ENCODE measurements around the gene RASA1. TPM values are rescaled to one million over a fixed set of nuclear protein-coding genes. Genes with fewer than 3 reads are reported as not detected.
A peak's percentile ranks its signal among the peaks of the same experiment; 100 is the strongest.

The RASA1 gene
- total and polyA plus RNA-seq, 4 donors: 34.3 to 46.9 (median 40.3) TPM

DNA sequence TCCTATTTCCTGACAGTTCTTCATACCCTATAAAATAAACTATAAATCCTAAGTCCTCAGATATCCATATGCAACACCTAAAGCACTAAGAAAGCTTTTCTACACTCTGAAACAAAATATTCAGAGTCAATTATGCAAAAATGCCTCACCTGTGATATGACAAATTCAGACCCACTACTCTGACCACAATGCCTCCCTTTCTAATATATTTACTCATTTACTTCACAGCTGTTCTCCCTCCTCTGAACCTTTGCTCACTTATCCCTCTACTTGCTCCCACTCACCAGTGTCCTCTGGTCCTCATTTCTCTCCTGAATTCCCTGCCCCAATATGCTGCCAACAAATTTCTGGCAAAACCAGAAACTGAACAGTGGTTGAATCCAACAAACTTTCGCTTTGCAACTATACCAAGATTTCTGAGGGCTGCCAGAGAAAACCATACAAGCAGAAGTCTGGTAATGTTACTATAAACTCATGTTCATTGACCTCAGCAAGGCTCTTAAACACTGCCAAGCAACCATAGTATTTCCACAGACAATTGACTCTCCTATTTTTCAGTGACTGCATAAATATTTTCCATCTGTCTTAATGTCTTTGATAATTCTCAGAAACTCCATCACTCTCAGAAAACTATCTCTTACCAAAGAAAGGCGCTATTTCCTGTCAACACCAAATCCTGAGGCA lies 137.9 kb downstream of the RASA1 start:
- Histone ChIP-seq H3K27ac (ENCODE audit: low read depth, low read length) (no peak overlapping the region), H3K27me3 (ENCODE audit: control insufficient read depth, insufficient read depth, low read length) (no peaks in the 10 kb centered on the region), H3K9me3 (ENCODE audit: control insufficient read depth, insufficient read depth, low read length) (no peaks in the 10 kb centered on the region), H3K36me3 (ENCODE audit: control insufficient read depth, insufficient read depth, low read length) (peaks cover 6% of the 10 kb centered on the region), H3K4me3 (ENCODE audit: low read depth, low read length) (no peak overlapping the region), H3K4me1 (ENCODE audit: control insufficient read depth, insufficient read depth, low read length) (no peaks in the 10 kb centered on the region)
- WGBS (ENCODE audit: insufficient coverage): 100% methylated on average over 1 of the region's 2 CpGs
- no peak for DNase-seq (ENCODE audit: low read depth in 4 of 6, low spot score in 6 of 6)

DNA sequence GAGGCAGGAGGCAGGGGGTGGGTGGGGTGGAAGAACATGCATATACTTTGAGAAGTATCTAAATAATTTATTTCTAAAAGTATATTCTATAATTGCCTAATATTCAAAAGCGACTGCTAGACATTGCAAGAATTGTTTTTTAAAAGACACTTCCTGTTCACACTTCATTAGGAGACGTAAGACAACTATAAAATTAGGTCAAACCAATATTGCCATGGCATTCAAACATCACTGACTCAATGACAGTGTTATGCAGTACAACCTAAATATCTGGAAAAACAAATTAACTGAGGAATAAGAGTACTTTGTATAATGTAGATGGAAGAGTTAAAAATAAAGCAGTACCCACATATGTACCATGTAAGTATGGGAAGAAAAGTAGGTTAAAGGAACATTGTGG lies 140.5 kb downstream of the RASA1 start:
- Histone ChIP-seq H3K27me3 (ENCODE audit: control insufficient read depth, insufficient read depth, low read length) (no peaks in the 10 kb centered on the region), H3K27ac (ENCODE audit: low read depth, low read length) (no peak overlapping the region), H3K4me3 (ENCODE audit: low read depth, low read length) (no peak overlapping the region), H3K36me3 (ENCODE audit: control insufficient read depth, insufficient read depth, low read length) (peaks cover 4% of the 10 kb centered on the region), H3K9me3 (ENCODE audit: control insufficient read depth, insufficient read depth, low read length) (no peaks in the 10 kb centered on the region), H3K4me1 (ENCODE audit: control insufficient read depth, insufficient read depth, low read length) (no peaks in the 10 kb centered on the region)
- no CpG with 5 or more reads among the region's 2 CpGs for WGBS (ENCODE audit: insufficient coverage)
- DNase-seq (ENCODE audit: low read depth in 4 of 6, low spot score in 6 of 6): no peak

DNA sequence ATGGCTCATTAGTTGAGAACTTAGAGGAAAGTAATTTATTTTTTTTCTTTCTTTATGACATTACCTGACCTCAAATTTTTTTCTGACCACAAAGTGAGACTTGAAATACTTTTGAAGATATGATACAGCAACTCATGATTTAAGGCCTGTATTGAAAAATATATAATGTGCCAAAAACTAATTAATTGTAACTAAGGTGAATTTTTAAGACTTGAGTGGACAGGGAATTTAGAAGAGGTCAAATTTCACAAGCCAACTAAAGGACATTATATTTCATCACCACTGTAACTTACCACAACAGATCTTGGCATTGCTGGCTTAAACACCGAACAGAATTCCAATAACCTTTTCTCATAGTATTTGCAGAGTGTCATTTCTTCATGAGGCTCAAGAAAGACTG lies 143.2 kb downstream of the RASA1 start:
- Histone ChIP-seq H3K27ac (ENCODE audit: low read depth, low read length) (no peak overlapping the region), H3K36me3 (ENCODE audit: control insufficient read depth, insufficient read depth, low read length) (no peaks in the 10 kb centered on the region), H3K9me3 (ENCODE audit: control insufficient read depth, insufficient read depth, low read length) (no peaks in the 10 kb centered on the region), H3K27me3 (ENCODE audit: control insufficient read depth, insufficient read depth, low read length) (no peaks in the 10 kb centered on the region), H3K4me3 (ENCODE audit: low read depth, low read length) (no peak overlapping the region), H3K4me1 (ENCODE audit: control insufficient read depth, insufficient read depth, low read length) (no peaks in the 10 kb centered on the region)
- no peak for DNase-seq (ENCODE audit: low read depth in 4 of 6, low spot score in 6 of 6)
- 83% methylated on average over 1 of the region's 1 CpG for WGBS (ENCODE audit: insufficient coverage)

DNA sequence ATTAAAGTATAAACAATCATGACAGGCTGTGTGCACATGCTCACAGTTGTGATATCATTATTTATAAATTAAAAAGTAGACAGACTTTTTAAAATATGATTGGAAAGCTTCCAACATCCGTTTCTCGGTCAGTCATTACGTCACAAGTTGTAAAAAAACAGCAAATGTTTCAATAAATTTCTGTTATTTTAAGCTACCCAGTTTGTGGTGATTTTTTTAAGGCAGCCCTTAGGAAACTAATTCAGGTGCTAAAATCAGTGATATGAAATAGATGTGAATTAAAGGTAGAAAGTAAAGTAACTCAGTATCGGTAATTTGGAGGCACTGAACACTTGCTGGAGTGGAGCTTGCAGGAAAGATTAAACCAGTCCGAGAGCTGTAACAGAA lies 143.9 kb downstream of the RASA1 start:
- WGBS (ENCODE audit: insufficient coverage): no CpG with 5 or more reads among the region's 5 CpGs
- Histone ChIP-seq H3K27me3 (ENCODE audit: control insufficient read depth, insufficient read depth, low read length) (no peaks in the 10 kb centered on the region), H3K36me3 (ENCODE audit: control insufficient read depth, insufficient read depth, low read length) (no peaks in the 10 kb centered on the region), H3K9me3 (ENCODE audit: control insufficient read depth, insufficient read depth, low read length) (no peaks in the 10 kb centered on the region), H3K4me1 (ENCODE audit: control insufficient read depth, insufficient read depth, low read length) (no peaks in the 10 kb centered on the region), H3K27ac (ENCODE audit: low read depth, low read length) (peak overlapping the region; percentile 95), H3K4me3 (ENCODE audit: low read depth, low read length) (peak overlapping the region; percentile 85)
- DNase-seq (ENCODE audit: low read depth in 4 of 6, low spot score in 6 of 6): no peak

DNA sequence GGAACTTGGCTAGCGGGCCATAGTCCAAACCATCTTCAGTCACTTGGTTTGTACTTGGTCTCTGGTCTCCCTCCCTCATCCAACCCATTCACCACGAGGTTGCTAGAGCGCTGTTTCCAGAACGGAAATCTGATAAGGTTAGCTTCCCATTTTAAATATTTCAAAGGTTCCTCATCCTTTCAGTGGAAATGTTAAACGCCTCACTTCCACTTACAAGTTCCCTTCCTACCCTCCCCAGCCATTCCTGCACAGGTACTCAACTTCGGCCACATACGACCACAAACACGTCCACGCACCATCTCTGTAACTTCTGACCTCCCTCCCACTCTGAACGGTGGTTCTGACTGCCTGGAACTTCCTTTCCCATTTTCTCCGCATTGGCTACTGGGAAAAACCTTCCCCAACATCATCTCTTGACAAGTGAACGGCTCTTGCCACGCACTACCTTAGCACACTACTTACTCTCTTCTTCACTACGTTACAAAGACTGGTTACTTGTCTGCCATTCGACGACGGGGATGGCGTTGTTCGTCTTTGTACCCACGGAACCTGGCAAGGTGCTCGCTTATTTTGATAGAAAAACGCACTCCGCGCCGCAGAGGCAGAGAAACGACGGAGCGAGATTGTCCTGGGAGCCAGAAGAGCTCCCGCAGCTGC lies 144.4 kb downstream of the RASA1 start:
- WGBS (ENCODE audit: insufficient coverage): under 1% methylated on average over 28 of the region's 29 CpGs
- peak overlapping the region; percentile 95 for H3K27ac ChIP-seq (ENCODE audit: low read depth, low read length)
- no peaks in the 10 kb centered on the region for H3K9me3 ChIP-seq (ENCODE audit: control insufficient read depth, insufficient read depth, low read length)
- no peaks in the 10 kb centered on the region for H3K4me1 ChIP-seq (ENCODE audit: control insufficient read depth, insufficient read depth, low read length)
- no peaks in the 10 kb centered on the region for H3K36me3 ChIP-seq (ENCODE audit: control insufficient read depth, insufficient read depth, low read length)
- DNase-seq (ENCODE audit: low read depth in 4 of 6, low spot score in 6 of 6): peak in 4 of 6 donors; percentile 23 to 66 (median 56)
- peak overlapping the region; percentile 85 for H3K4me3 ChIP-seq (ENCODE audit: low read depth, low read length)
- H3K27me3 ChIP-seq (ENCODE audit: control insufficient read depth, insufficient read depth, low read length): no peaks in the 10 kb centered on the region

DNA sequence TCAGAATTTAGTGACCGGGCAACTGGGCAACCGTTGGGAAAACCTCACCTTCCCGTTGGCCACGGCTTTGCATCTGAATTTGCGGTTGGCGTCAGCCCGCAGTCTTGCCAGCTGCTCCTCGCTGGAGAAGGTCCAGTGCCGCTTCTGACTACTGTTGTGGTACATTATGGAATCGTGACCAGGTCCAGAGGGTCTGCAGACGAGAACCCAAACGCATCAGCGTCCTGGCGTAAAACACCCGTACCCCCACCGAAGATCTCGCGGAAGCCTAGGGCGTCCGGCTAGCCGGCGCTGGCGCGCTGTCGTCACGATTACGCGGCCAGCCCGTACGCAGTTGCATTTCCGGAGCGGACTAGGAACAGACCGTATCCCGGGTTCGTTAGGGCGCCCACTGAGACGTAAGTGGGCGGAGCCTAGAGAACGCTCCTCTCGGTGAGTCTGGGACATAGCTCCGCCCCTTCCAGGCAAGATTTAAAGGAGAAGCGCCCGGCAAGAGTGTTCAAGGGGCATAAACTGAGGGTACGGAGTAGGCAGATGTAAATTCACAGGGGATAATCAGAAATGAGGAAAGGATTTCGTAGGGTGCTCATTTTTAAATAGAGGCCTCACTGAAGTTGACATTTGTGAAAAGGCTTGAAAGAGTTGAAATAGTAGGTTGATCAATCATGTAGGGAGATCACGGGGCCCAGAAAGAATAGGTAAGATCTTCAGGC lies 145.1 kb downstream of the RASA1 start, which contains the start of gene CCNH:
TSS of gene CCNH (minus strand) at position 301 of the 713 bp plus-strand sequence. CDS start at position 165, 136 bp downstream.
- under 1% methylated on average over 45 of the region's 46 CpGs for WGBS (ENCODE audit: insufficient coverage)
- no peaks in the 10 kb centered on the region for H3K27me3 ChIP-seq (ENCODE audit: control insufficient read depth, insufficient read depth, low read length)
- H3K9me3 ChIP-seq (ENCODE audit: control insufficient read depth, insufficient read depth, low read length): no peaks in the 10 kb centered on the region
- H3K4me1 ChIP-seq (ENCODE audit: control insufficient read depth, insufficient read depth, low read length): no peaks in the 10 kb centered on the region
- H3K36me3 ChIP-seq (ENCODE audit: control insufficient read depth, insufficient read depth, low read length): no peaks in the 10 kb centered on the region
- peak within 1 kb of the TSS; percentile 95 for H3K27ac ChIP-seq (ENCODE audit: low read depth, low read length)
- peak within 1 kb of the TSS; percentile 85 for H3K4me3 ChIP-seq (ENCODE audit: low read depth, low read length)
- peak; percentile 93 to 100 (median 99) for DNase-seq (ENCODE audit: low read depth in 4 of 6, low spot score in 6 of 6)

DNA sequence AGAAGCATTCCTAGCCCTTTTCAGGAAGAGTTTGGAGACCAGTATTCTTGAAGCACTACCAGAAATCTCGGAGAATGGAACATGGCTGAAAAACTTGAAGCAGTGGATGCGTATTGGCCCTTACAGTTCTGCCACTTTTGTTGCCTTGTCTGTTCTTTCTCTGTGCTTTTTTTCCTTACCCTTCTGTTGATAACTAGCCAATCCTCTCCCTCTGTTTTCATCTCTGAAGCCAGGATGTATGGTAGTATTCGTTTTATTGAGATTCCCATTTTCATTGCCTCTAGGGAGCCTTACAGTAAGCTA lies 145.6 kb downstream of the RASA1 start:
- Histone ChIP-seq H3K27me3 (ENCODE audit: control insufficient read depth, insufficient read depth, low read length) (no peaks in the 10 kb centered on the region), H3K27ac (ENCODE audit: low read depth, low read length) (peak overlapping the region; percentile 83), H3K4me1 (ENCODE audit: control insufficient read depth, insufficient read depth, low read length) (no peaks in the 10 kb centered on the region), H3K36me3 (ENCODE audit: control insufficient read depth, insufficient read depth, low read length) (no peaks in the 10 kb centered on the region), H3K4me3 (ENCODE audit: low read depth, low read length) (peak overlapping the region; percentile 85), H3K9me3 (ENCODE audit: control insufficient read depth, insufficient read depth, low read length) (no peaks in the 10 kb centered on the region)
- 9% methylated on average over 1 of the region's 3 CpGs for WGBS (ENCODE audit: insufficient coverage)
- no peak for DNase-seq (ENCODE audit: low read depth in 4 of 6, low spot score in 6 of 6)

DNA sequence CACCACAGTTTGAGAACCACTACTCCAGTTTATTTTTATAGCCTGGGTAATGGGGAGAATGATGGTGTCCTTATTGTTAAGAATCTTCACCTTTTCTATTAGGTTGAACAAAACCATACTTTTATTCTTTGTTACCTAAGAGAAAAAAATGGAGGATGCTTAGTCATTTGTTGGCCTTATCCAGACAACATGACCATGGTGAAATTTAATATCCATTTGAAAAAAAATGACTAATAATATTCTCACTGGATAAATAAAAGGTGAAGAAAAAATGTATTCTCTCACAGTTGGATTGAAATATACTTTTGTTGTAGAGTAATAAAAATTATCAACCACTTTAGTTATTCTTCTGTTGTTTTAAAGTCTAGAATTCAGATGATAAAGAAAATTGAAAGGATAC lies 150.8 kb downstream of the RASA1 start:
- no peaks in the 10 kb centered on the region for H3K9me3 ChIP-seq (ENCODE audit: control insufficient read depth, insufficient read depth, low read length)
- no peak for DNase-seq (ENCODE audit: low read depth in 4 of 6, low spot score in 6 of 6)
- H3K27ac ChIP-seq (ENCODE audit: low read depth, low read length): no peak overlapping the region
- no peaks in the 10 kb centered on the region for H3K4me1 ChIP-seq (ENCODE audit: control insufficient read depth, insufficient read depth, low read length)
- H3K36me3 ChIP-seq (ENCODE audit: control insufficient read depth, insufficient read depth, low read length): no peaks in the 10 kb centered on the region
- H3K27me3 ChIP-seq (ENCODE audit: control insufficient read depth, insufficient read depth, low read length): no peaks in the 10 kb centered on the region
- H3K4me3 ChIP-seq (ENCODE audit: low read depth, low read length): no peak overlapping the region

DNA sequence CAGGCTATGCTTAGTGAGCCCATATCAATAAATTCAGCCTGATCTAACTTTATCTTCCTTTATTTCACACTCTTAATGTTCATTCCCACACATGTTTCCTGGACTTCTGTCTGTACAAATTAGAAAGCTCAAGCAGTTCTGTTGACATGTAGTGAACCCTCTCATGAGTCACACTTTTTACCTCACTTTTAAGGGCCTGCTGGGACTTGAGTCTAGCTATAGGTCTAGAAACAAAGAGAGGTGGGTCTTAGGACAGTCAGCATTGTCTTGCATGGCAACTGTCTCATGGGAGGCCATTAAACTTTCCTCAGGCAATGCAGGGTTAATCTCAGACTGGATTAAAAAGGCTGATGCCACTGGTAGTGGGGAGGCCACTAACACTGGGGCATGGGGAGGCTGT lies 153.6 kb downstream of the RASA1 start:
- Histone ChIP-seq H3K4me1 (ENCODE audit: control insufficient read depth, insufficient read depth, low read length) (no peaks in the 10 kb centered on the region), H3K9me3 (ENCODE audit: control insufficient read depth, insufficient read depth, low read length) (no peaks in the 10 kb centered on the region)

DNA sequence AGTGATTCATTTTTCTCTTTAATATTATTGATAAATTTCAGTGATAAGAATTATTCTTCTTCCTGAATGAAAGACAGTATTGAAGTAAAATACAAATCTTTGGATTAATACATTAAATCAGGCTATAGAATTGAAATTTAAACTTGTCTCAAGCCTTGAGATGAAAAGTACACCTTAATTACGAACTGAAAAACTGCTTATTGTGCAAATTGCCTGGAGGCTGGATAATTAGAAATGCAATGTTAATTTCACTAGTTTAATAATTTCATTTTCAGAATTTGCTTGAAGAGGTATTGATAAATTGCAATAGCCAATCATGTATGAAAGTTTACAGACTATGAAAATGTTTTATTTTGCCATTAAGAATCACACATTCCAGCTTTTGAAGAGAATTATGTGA lies 156.1 kb downstream of the RASA1 start:
- Histone ChIP-seq H3K27ac (ENCODE audit: low read depth, low read length) (no peak overlapping the region), H3K9me3 (ENCODE audit: control insufficient read depth, insufficient read depth, low read length) (no peaks in the 10 kb centered on the region), H3K4me1 (ENCODE audit: control insufficient read depth, insufficient read depth, low read length) (no peaks in the 10 kb centered on the region), H3K27me3 (ENCODE audit: control insufficient read depth, insufficient read depth, low read length) (no peaks in the 10 kb centered on the region), H3K36me3 (ENCODE audit: control insufficient read depth, insufficient read depth, low read length) (no peaks in the 10 kb centered on the region), H3K4me3 (ENCODE audit: low read depth, low read length) (no peak overlapping the region)
- no peak for DNase-seq (ENCODE audit: low read depth in 4 of 6, low spot score in 6 of 6)
- WGBS (ENCODE audit: insufficient coverage): no CpG with 5 or more reads among the region's 1 CpG

More for the DNA sequence above, 153.6 kb downstream of the RASA1 start:
- no peaks in the 10 kb centered on the region for H3K36me3 ChIP-seq (ENCODE audit: control insufficient read depth, insufficient read depth, low read length)
- no peak overlapping the region for H3K27ac ChIP-seq (ENCODE audit: low read depth, low read length)
- H3K27me3 ChIP-seq (ENCODE audit: control insufficient read depth, insufficient read depth, low read length): no peaks in the 10 kb centered on the region
- H3K4me3 ChIP-seq (ENCODE audit: low read depth, low read length): no peak overlapping the region
- DNase-seq (ENCODE audit: low read depth in 4 of 6, low spot score in 6 of 6): no peak

Data from spinal cord (tissue), 10 donors.